ENCODE measurements around the gene PGLYRP2.
"Not testable (repeated sequence)": the region's sequence is repeated elsewhere in the genome, so short reads cannot be mapped to it uniquely, and the experiment has no call there.

PGLYRP2 gene, protein sequence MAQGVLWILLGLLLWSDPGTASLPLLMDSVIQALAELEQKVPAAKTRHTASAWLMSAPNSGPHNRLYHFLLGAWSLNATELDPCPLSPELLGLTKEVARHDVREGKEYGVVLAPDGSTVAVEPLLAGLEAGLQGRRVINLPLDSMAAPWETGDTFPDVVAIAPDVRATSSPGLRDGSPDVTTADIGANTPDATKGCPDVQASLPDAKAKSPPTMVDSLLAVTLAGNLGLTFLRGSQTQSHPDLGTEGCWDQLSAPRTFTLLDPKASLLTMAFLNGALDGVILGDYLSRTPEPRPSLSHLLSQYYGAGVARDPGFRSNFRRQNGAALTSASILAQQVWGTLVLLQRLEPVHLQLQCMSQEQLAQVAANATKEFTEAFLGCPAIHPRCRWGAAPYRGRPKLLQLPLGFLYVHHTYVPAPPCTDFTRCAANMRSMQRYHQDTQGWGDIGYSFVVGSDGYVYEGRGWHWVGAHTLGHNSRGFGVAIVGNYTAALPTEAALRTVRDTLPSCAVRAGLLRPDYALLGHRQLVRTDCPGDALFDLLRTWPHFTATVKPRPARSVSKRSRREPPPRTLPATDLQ

DNA sequence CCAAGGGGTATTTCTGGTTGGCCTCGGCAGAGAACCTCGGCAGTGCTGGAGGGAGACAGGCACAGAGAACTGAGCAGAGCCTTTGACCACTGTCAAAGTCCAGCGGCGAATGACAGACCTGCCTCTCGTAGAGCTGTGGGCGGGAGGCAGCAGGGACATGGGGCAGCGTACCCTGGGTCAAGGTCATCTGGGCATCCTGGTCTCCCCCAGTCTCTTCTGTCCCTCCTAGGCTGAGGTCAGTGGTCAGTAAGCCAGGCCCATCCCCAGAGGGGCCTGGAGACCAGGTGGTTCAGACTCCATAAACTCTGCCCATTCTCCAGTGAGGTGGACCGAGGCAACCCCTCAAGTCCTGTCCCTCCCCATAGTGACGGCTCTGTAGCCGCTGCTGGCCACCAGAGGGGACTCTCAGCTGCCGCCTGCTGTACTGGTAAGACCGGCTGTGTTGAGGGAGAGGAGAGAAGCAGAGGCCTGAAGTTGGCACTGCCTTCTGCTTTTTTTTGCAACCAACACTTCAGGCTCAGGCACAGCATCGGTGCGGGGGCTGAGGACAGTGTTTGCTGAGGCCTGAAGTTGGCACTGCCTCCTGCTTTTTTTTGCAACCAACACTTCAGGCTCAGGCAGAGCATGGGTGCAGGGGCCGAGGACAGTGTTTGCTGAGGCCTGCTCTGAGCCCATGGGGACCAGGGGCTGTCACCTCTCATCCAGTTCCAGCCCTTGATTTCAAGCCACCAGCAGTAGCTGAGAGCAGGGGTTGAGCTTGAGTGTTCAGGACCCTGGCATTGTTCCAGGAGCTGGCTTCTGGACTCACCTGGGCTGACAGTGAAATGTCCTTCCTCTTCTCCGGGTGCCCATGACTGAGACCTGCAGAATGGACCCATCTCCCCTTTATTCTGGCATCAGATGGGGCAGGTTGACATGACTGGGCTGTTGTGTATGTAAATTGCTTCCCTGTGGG is at the start of gene PGLYRP2:
TSS of gene PGLYRP2 (minus strand) at position 111 of the 955 bp plus-strand sequence. CDS start 130 bp downstream, outside the sequence.
- no peak for DNase-seq (ENCODE audit: low read depth in 2 of 2)

GRCh38 chr19:15527705-15528104 is 48.4 kb upstream of the PGLYRP2 start:
- no peak for DNase-seq (ENCODE audit: low read depth in 2 of 2)

DNA sequence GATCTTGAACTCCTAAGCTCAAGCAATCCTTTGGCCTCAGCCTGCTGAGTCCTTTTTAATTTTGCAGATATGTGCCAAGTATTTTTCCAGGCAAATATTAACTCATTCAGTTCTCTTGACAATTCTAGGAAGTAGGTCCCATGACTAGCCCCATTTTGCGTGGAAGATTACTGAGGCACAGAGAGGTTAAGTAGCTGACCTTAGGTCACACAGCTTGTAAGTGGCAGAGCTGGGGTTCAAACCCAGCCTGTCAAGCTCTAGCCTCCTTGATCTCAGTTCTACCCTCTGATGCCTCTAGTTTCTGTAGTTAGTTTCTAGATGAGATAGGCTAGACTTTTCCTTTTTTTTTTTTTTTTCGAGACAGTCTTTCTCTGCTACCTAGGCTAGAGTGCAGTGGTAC is 47.1 kb upstream of the PGLYRP2 start:
- DNase-seq (ENCODE audit: low read depth in 2 of 2), result no peak

DNA sequence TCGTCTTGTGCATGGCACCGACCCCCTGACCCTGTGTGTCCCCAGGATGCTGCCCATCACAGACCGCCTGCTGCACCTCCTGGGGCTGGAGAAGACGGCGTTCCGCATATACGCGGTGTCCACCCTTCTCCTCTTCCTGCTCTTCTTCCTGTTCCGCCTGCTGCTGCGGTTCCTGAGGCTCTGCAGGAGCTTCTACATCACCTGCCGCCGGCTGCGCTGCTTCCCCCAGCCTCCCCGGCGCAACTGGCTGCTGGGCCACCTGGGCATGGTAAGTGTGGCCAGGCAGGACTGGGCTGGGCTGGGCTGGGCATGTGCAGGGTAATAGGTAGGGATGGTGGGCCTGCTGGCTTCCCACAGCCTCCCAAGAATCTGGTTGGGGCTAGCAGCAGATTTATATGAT is 46.0 kb upstream of the PGLYRP2 start:
- DNase-seq (ENCODE audit: low read depth in 2 of 2), result no peak

- no peak for DNase-seq (ENCODE audit: low read depth in 2 of 2)
Observed at GRCh38 chr19:15524781-15525180, 45.5 kb upstream of the PGLYRP2 start.

DNA sequence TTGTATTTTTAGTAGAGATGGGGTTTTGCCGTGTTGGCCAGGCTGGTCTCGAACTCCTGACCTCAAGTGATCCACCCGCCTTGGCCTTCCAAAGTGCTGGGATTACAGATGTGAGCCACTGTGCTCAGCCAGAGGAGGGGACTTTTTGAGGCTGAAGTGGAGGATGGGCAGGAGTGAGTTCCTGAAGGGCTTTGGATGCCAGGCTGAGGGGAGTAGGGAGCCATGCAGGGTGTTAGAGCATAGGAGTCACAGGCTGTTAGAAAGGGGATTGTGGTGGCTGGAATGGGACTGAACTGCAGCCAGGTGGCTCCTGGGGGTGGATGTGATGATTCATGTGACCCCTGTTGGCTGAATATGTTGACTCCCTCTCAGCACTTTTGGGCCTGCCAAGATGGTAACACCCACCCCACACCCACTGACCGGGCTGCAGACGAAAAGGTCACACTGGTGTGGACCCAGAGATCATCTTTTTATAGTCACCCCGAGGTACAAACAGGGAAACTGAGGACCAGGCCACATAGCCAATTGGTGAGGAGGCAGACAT is 40.2 kb upstream of the PGLYRP2 start:
- DNase-seq (ENCODE audit: low read depth in 2 of 2), result no peak

DNA sequence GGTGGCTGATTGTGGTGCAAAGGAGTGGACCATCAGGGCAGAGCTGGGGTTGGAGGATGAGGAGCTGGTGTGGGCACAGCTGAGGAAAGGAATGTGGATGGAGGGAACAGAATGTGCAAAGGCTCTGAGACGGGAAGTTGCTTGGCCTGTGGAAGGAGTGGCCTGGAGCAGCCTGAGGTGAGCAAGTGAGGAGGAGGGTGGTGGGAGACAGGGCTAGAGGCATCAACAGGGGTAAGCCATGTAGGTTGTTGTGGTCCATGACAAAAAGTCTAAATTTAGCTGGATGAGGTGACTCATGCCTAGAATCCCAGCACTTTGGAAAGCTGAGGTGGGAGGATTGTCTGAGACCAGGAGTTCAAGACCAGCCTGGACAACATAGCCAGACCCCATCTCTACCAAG is 38.5 kb upstream of the PGLYRP2 start:
- DNase-seq (ENCODE audit: low read depth in 2 of 2), result no peak

- DNase-seq (ENCODE audit: low read depth in 2 of 2), result no peak
Observed at GRCh38 chr19:15516363-15516762, 37.1 kb upstream of the PGLYRP2 start.

DNA sequence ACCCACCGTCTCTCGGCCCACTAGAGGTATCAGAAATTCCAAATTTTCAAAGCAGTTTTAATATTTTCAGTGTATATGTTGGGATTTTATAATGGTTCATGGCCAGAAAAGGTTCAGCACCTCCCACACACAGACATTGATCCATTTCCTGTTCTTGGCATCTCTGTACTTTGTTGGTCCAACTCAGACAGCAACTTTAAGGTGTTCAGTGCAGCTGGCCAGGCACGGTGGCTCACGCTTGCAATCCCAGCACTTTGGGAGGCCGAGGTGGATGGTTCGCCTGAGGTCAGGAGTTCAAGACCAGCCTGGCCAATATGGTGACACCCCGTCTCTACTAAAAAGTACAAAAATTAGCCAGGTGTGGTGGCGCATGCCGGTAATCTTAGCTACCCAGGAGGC is 35.9 kb upstream of the PGLYRP2 start:
- DNase-seq (ENCODE audit: low read depth in 2 of 2), result not testable (repeated sequence)

GRCh38 chr19:15511671-15512424 is 32.5 kb upstream of the PGLYRP2 start:
- no peak for DNase-seq (ENCODE audit: low read depth in 2 of 2)

GRCh38 chr19:15508035-15508710 is 28.9 kb upstream of the PGLYRP2 start, which contains the start of gene CYP4F22:
Gene CYP4F22 (plus strand): TSS chr19:15508525. CDS start chr19:15525337, 16,812 bp downstream.
- DNase-seq (ENCODE audit: low read depth in 2 of 2), result no peak

DNA sequence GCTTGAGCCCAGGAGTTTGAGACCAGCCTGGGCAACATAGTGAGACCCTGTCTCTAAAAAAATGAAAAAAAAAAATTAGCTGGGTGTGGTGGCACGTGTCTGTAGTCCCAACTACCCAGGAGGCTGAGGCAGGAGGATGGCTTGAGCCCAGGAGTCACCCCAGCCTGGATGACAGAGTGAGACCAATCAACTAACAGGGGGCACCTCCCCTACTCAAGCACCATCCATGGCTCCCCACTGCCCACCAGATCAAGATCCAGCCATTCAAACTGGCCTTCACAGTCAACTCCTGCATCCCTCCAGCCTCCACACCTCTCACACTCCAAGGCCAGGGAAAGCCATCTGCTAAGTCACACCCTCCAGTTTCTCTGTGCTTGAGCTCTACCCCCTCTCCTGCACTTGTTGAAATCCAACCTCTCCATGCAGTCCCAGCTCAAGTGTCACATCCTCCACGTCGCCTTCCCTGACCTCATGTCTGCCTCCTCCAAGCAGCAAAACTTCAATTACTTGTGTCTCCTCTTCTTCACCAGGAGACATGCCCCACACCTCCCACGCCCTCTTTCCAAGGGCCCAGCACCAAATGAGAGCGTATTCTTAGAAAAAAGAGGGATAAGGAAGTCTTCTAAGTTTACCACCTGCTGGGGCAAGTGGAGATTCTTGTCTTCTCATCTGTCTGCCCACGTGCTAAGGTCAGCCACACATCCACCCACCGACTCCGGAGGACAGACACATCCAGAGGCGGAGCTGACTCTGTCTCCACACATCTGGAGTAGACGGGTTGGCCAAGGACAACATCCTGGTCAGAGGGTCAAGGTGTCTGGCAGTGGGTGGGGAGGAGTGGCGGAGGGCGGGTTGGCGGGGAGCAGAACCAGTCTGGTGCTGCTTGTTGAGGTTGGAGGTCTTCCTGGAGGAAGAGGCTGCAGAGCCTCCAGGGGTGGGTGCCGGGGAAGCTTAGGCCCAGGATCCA is 28.1 kb upstream of the PGLYRP2 start:
- DNase-seq (ENCODE audit: low read depth in 2 of 2), result no peak

GRCh38 chr19:15506074-15506571 is 26.8 kb upstream of the PGLYRP2 start:
- DNase-seq (ENCODE audit: low read depth in 2 of 2), result no peak

- DNase-seq (ENCODE audit: low read depth in 2 of 2), result no peak
Observed at GRCh38 chr19:15502264-15502663, 23.0 kb upstream of the PGLYRP2 start.

DNA sequence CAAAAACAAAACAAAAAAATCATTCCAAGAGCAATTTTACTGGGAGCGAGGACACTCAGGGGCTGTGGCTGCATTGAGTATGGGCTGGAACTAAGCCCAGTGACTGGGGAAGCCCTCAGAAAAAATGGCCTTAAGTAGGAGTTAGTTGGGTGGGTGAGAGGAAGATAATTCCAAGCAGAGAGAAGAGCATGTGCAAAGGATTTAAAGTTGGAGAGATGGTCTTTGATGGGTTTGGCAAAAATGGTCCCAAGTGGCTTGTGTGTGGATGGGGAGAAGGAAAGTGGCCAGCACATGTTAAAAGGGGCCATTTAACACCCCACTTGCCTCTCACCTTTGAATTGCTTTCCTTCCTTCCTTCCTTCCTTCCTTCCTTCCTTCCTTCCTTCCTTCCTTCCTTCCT is 22.3 kb upstream of the PGLYRP2 start:
- DNase-seq (ENCODE audit: low read depth in 2 of 2), result no peak

GRCh38 chr19:15498910-15499309 is 19.6 kb upstream of the PGLYRP2 start:
- DNase-seq (ENCODE audit: low read depth in 2 of 2), result no peak

- DNase-seq (ENCODE audit: low read depth in 2 of 2), result no peak
Observed at GRCh38 chr19:15498156-15498858, 19.0 kb upstream of the PGLYRP2 start.

- DNase-seq (ENCODE audit: low read depth in 2 of 2), result no peak
Observed at GRCh38 chr19:15495151-15495550, 15.8 kb upstream of the PGLYRP2 start.

All from stimulated activated CD8-positive, alpha-beta memory T cell treated with anti-CD3 and anti-CD28 coated beads, Interleukin-15, amount 100 ng/mL, for 48 hours (primary cell).